Activated T-cell treated with anti-CD3 and anti-CD28 coated beads, Interleukin-2, amount 50 U/mL, for 24 hours (primary cell): ENCODE results near the gene UBE2E2.

ENCODE experiments used
- DNase-seq: peaks from one replicate; pipeline ENCODE4 v3.0.0-alpha.2; 2020
- H3K27ac Mint-ChIP-seq: 2 replicates; pipeline ENCODE4 v1.8.0; 2020; ENCODE audit warnings: mild to moderate bottlenecking, mixed read lengths
- H3K27me3 Mint-ChIP-seq: 2 replicates; pipeline ENCODE4 v1.8.0; 2020; ENCODE audit warnings: mixed read lengths
- H3K36me3 Mint-ChIP-seq: 2 replicates; pipeline ENCODE4 v1.8.0; 2020; ENCODE audit warnings: low read depth, mixed read lengths
- H3K4me1 Mint-ChIP-seq: 2 replicates; pipeline ENCODE4 v1.8.0; 2020; ENCODE audit warnings: low read depth, mixed read lengths
- H3K4me3 Mint-ChIP-seq: 2 replicates; pipeline ENCODE4 v1.8.0; 2020; ENCODE audit warnings: mild to moderate bottlenecking, moderate library complexity, mixed read lengths
- H3K9me3 Mint-ChIP-seq: 2 replicates; pipeline ENCODE4 v1.8.0; 2020; ENCODE audit warnings: mixed read lengths

UBE2E2 gene

DNA sequence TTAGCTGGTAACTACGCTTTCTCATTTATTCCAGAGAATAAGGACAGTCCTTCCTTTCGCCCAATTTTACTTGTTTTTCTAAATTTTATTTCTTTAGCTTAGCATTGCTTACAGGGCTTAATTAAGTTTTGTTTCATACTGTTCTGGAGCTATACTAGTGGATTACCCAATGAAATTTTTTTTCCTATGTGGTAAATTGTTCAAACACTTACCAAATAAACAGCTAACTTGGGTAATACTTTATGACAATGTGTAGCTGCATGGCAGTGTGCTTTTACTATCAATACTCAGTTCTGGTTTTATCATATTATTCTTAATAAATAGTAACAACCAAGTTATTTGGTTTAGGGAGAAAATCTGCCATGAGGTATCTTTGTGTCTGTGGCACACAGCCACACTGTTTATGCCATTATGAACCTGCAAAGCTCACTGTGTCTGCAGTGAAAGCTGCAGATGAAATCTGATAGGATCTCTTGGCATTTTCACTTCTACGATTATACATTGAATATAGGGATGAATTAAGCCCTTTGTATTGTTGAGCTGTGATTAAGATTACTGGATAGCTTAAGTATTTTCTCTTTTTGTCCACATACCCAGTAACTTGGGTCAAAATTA lies 37.2 kb downstream of the UBE2E2 start:
- no peak for DNase-seq
- no peaks in the 10 kb centered on the region for H3K27me3 Mint-ChIP-seq
- peaks cover 19% of the 10 kb centered on the region for H3K4me1 Mint-ChIP-seq
- H3K4me3 Mint-ChIP-seq = no peak overlapping the region
- H3K36me3 Mint-ChIP-seq = no peaks in the 10 kb centered on the region
- H3K27ac Mint-ChIP-seq = no peak overlapping the region
- H3K9me3 Mint-ChIP-seq = no peaks in the 10 kb centered on the region

DNA sequence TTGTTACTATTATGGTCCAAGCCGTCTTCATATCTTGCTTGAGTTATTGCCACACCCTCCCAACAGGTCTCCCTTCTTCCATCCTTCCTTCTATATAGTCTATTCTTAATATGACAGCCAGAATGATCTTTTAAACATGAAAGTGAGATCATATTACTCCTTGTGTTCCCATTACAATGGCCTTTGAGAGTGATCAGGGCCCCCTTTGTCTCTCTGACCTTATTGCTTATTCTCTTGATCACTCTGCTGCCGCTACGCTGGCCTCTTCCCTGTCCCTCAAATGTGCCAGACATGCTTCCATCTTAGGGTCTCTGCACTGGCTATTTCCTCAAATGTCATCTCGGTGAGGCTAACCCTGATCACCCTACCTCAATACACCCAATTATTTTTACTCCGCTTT lies 38.1 kb downstream of the UBE2E2 start:
- Mint-ChIP-seq H3K27me3 (no peaks in the 10 kb centered on the region), H3K4me1 (peaks cover 12% of the 10 kb centered on the region), H3K9me3 (no peaks in the 10 kb centered on the region), H3K27ac (no peak overlapping the region), H3K4me3 (no peak overlapping the region), H3K36me3 (no peaks in the 10 kb centered on the region)
- DNase-seq = no peak

DNA sequence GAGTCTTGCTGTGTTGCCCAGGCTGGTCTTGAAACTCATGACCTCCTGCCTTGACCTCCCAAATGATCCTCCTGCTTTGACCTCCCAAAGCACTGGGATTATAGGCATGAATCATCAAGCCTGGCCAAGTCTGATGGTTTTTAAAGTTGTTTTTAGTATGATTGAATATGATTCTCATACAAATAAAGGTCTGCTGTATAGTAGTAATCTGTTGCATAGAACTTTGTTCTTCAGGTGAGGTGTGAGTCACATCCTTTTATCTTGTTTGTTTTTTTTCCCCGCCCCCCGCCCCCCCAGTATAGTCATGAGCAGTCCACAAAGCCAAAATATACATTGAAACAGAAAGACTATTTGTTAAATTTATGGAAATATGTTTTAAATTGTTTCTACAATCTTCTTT lies 39.0 kb downstream of the UBE2E2 start:
- no peaks in the 10 kb centered on the region for H3K27me3 Mint-ChIP-seq
- H3K4me3 Mint-ChIP-seq = no peak overlapping the region
- H3K27ac Mint-ChIP-seq = no peak overlapping the region

DNA sequence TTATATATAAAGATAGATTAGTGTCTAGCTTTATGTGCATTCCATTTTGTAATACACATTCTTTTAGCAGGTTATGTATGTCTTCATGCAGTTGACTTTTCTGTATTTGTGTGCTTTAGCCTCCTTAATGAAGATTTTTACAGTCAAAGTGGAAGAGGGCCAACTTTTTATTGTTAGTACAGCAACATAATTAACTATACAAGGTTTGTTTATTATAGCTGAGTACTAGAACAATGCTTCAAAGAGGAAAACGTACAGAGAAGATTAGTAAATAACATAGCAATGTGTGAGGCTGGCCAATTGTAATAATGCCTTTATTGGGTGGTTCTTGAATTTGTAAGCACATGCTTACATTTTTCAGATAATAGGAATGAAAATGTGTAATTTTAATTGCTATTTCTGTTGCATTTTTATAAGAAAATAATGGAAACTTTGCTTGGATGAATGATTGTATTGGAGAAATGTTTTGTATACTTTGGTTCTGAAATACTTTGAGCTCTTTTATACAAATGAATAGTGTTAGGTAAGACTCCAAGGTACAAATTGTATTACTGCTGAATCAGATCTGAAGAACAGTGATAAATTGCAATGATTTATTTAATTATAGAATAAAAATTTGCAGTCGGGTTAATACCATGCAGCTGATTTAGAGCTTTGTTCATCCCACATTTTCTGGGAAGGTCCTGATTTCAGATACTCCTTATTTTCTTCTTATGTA lies 41.4 kb downstream of the UBE2E2 start:
- Mint-ChIP-seq H3K36me3 (no peaks in the 10 kb centered on the region), H3K4me1 (peaks cover 12% of the 10 kb centered on the region)
- no peak for DNase-seq

More for the DNA sequence above, 39.0 kb downstream of the UBE2E2 start:
- Mint-ChIP-seq H3K4me1 (peaks cover 8% of the 10 kb centered on the region), H3K36me3 (no peaks in the 10 kb centered on the region), H3K9me3 (no peaks in the 10 kb centered on the region)
- no peak for DNase-seq

DNA sequence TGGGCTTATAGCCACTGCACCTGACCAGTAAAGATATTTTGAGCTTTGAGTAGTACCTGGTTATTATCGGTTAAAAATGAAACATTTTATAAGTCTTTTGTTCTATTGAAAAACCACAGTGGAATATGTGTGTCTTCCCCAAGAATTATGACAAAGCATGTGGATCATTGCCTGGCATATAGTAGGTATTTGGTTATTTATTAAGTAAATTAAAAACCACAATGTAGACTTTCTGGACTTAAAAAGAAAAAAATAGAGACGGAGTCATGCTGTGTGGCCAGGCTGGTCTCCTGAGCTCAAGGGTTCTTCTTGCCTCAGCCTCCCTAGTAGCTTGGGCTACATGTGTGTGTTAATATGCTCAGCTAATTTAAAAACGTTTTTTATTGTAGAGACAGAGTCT lies 43.5 kb downstream of the UBE2E2 start:
- no peak for DNase-seq
- peaks cover 25% of the 10 kb centered on the region for H3K4me1 Mint-ChIP-seq
- no peaks in the 10 kb centered on the region for H3K36me3 Mint-ChIP-seq
- H3K9me3 Mint-ChIP-seq = no peaks in the 10 kb centered on the region
- no peak overlapping the region for H3K27ac Mint-ChIP-seq
- H3K4me3 Mint-ChIP-seq = no peak overlapping the region
- no peaks in the 10 kb centered on the region for H3K27me3 Mint-ChIP-seq

More for the DNA sequence above, 41.4 kb downstream of the UBE2E2 start:
- Mint-ChIP-seq H3K27me3 (no peaks in the 10 kb centered on the region), H3K4me3 (no peak overlapping the region), H3K9me3 (no peaks in the 10 kb centered on the region), H3K27ac (no peak overlapping the region)

DNA sequence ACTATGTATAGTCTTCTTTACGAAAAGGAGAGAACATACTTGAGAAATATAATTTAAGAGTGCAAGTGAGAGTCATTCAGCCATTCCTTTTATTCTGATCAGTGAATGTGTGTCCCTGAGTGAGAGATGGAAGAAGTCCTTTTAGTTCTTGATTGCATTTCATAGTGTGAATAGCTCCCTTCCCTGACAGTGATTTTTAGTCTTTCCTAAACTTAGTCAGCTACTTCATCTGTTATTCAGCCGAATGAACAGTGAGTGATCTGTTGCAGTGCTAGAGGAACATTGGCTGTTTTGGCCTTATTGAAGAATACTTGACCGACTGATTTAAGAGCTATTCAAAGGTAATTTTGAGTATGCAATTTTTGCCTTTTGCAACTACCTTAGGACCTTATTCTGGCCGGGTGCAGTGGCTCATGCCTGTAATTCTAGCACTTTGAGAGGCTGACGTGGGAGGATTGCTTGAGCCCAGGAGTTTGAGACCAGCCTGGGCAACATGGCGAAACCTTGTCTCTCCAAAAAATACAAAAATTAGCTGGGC lies 45.5 kb downstream of the UBE2E2 start:
- H3K36me3 Mint-ChIP-seq = no peaks in the 10 kb centered on the region
- H3K27ac Mint-ChIP-seq = no peak overlapping the region
- no peaks in the 10 kb centered on the region for H3K27me3 Mint-ChIP-seq
- H3K4me3 Mint-ChIP-seq = no peak overlapping the region
- no peak for DNase-seq
- peaks cover 30% of the 10 kb centered on the region for H3K4me1 Mint-ChIP-seq
- H3K9me3 Mint-ChIP-seq = no peaks in the 10 kb centered on the region

DNA sequence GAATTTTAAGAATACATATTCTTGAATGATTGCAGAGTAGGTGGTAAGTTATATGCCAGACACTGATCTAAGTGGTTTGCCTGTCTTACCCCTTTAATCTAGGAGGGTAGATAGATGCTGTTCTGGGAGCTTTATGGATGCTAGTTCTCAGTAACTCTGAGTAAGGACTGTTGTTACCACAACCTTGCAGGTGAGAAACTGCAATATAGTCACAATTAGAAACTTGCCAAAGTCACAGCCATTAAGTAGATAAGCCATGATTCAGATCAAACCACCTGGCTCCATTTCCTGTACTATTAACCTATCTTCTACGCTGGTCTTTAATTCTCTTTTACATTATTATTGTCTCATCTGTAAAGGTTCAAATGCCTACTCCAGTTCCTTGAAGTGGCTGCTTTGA lies 46.8 kb downstream of the UBE2E2 start:
- Mint-ChIP-seq H3K9me3 (no peaks in the 10 kb centered on the region), H3K36me3 (no peaks in the 10 kb centered on the region), H3K27ac (no peak overlapping the region), H3K4me1 (peaks cover 30% of the 10 kb centered on the region), H3K4me3 (no peak overlapping the region), H3K27me3 (no peaks in the 10 kb centered on the region)
- DNase-seq = no peak

DNA sequence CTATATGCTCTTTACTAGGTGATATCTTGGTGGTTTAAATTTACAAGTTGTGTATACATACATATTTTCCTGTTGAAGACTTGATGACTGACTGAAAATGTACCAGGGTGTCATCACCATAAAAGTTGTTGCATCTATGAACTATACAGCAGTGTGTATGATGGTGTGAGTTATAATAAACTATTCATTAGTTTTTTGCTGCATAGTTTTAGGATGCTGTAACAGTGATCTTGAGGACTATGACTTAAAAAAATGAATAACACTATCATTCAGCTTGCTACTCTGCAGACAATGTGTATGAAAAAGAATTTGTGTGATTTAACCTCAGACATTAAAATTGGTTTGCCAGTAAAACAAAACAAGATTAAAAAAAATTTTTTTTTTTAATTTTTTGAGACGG lies 49.0 kb downstream of the UBE2E2 start:
- no peaks in the 10 kb centered on the region for H3K27me3 Mint-ChIP-seq
- H3K36me3 Mint-ChIP-seq = no peaks in the 10 kb centered on the region
- H3K4me3 Mint-ChIP-seq = no peak overlapping the region
- H3K27ac Mint-ChIP-seq = no peak overlapping the region
- H3K4me1 Mint-ChIP-seq = peaks cover 33% of the 10 kb centered on the region
- no peaks in the 10 kb centered on the region for H3K9me3 Mint-ChIP-seq
- DNase-seq = no peak

DNA sequence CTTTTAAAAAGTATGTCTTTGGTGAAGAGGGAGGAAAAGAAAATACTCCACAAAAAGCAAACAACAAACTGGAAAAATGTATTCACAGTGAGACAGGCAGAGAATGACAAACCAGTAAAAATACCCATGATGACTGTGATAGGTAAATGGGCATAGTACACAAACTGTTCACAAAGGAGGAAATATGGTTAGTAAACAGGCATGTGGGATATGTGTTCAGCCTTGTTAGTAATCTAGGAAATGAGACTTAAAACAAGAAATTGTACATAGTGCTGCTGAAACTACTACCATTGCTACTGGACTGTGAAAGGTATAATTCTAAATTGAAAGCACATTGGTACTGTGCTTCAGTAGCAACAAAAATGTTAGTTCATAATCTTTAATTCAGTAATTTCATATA lies 50.1 kb downstream of the UBE2E2 start:
- Mint-ChIP-seq H3K27me3 (no peaks in the 10 kb centered on the region), H3K4me3 (no peak overlapping the region), H3K27ac (no peak overlapping the region), H3K36me3 (no peaks in the 10 kb centered on the region), H3K4me1 (peaks cover 29% of the 10 kb centered on the region), H3K9me3 (peaks cover 4% of the 10 kb centered on the region)
- no peak for DNase-seq

DNA sequence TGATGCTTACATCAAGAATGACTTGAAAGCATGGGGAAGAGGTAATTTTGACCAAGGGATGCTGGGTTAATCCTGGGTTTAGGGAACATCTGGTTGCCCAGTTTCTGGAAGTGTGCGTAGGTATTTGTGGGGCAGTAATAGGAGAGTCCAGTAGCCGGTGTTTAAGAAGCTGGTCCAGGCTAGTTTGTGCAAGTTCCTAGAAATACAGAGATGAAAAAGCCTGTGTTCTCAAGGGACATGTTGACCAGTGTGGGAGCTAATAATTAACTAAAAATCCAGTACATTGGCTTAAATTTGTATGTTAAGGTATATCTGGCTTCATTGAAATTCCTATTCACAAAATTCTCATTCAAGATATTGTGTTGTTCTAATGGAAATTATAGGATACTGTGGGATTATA lies 51.2 kb downstream of the UBE2E2 start:
- H3K36me3 Mint-ChIP-seq = no peaks in the 10 kb centered on the region
- no peak overlapping the region for H3K4me3 Mint-ChIP-seq
- H3K27ac Mint-ChIP-seq = no peak overlapping the region
- DNase-seq = no peak
- no peaks in the 10 kb centered on the region for H3K27me3 Mint-ChIP-seq
- H3K9me3 Mint-ChIP-seq = peaks cover 4% of the 10 kb centered on the region
- peaks cover 29% of the 10 kb centered on the region for H3K4me1 Mint-ChIP-seq

DNA sequence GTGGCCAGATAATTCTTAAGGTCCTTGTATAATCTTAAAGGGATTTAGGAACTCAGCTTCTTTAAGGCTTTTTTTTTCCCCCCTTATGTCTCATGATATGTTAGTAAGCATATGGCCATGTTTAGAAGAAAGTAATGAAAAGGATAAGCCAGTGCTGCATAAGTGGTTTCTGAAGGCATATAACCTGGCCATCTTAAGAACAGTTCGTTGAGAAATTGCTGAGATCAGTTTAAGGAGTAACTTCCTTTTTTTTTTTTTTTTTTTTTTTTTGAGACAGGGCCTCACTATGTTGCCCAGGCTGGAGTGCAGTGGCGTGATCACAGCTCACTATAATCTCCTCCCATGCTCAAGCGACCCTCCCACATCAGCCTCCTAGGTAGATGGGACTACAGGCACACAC lies 51.7 kb downstream of the UBE2E2 start:
- Mint-ChIP-seq H3K4me1 (peaks cover 27% of the 10 kb centered on the region), H3K4me3 (no peak overlapping the region), H3K27ac (no peak overlapping the region), H3K36me3 (no peaks in the 10 kb centered on the region), H3K27me3 (no peaks in the 10 kb centered on the region), H3K9me3 (peaks cover 4% of the 10 kb centered on the region)
- DNase-seq = no peak

DNA sequence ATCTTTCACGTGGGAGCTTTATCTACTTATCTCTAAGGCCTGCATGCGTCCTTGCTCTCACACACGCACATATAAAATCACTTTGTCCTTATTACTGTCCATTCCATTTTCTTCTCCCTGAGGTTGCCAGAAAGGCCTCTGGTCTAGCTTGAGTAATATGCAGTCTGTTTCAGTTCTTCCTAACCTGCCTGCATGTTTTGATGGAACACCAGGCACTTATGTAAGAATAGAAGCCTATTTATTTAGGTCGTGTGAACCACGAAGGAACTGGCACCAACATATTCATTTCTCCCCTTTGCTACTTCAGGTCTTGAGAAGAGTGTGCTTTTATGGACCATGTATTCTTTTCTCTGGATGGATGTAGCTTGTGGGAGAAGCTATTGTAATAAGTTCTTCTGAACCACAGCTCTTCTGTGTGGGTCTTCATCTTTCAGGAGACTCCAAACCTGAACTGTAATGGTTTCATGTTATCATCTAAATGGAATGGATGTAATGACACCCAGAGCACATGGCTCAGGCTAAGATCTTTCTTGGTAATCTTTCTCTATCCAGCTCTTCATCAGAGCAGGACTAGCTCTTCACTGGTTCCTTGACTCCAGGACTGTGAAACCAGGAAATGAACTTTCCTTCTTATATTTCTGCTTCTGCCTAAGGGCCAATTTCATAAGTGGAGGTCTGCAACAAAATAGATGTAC lies 53.8 kb downstream of the UBE2E2 start:
- Mint-ChIP-seq H3K36me3 (no peaks in the 10 kb centered on the region), H3K4me3 (no peak overlapping the region), H3K27ac (no peak overlapping the region), H3K27me3 (no peaks in the 10 kb centered on the region), H3K9me3 (peaks cover 8% of the 10 kb centered on the region), H3K4me1 (peaks cover 11% of the 10 kb centered on the region)
- no peak for DNase-seq

DNA sequence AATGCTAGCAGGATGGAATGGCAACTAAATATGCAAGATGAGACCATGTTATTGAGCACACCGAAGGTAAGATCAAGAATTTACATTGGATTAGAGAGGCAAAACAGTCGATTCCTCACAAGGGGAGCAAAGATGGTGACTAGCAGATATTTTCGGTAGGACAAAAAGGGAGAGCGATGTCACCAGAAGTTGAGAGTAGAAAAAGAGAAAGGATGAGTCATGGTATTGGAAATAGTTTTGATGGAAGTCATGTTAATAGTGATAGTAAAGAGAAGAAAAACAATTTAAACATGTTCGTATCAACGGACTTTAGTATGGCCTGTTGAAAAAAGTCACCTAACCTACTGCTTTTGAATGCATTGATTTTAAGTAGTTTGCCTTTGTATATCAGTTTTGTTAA lies 55.0 kb downstream of the UBE2E2 start:
- no peak for DNase-seq
- Mint-ChIP-seq H3K27ac (no peak overlapping the region), H3K9me3 (peaks cover 11% of the 10 kb centered on the region), H3K4me1 (peaks cover 8% of the 10 kb centered on the region), H3K36me3 (no peaks in the 10 kb centered on the region), H3K27me3 (no peaks in the 10 kb centered on the region), H3K4me3 (no peak overlapping the region)

DNA sequence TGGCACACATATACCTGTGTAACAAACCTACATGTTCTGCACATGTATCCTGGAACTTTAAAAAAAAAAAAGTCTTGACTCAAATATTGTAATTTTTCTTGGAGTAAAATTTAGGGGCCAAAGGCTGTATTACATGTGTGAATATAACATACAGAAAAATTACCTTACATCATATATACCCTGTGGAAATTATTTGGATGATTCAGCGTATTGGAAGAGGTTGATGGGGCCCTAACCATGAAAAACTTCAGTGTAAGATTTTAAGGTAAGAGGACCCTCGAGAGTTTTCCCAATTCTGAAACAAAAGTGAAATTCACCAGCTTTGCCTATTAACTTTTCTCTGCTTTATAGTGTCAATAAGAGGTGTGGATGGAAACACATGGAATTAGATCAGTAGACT lies 56.4 kb downstream of the UBE2E2 start:
- H3K4me3 Mint-ChIP-seq = no peak overlapping the region
- DNase-seq = no peak
- no peak overlapping the region for H3K27ac Mint-ChIP-seq
- peaks cover 3% of the 10 kb centered on the region for H3K4me1 Mint-ChIP-seq
- H3K9me3 Mint-ChIP-seq = peaks cover 11% of the 10 kb centered on the region
- H3K36me3 Mint-ChIP-seq = no peaks in the 10 kb centered on the region
- no peaks in the 10 kb centered on the region for H3K27me3 Mint-ChIP-seq

DNA sequence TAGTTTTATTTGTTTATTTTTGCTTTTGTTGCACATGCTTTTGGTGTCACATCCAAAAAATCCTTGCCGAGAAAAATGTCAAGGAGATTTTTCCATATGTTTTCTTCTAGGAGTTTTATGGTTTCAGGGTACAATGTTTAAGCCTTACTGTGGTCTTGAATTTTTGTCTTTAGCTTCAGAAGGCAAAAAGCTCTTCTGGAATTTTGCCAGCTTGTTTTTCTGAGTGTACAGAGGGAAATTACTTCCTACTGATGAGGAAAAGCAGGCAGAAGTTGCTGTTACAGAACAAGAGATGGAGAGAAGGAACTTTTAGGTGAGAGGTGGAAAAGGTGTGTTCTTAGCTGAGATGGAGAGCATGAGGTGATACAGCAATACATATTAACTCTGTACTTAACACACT lies 59.6 kb downstream of the UBE2E2 start:
- no peak for DNase-seq

More for the DNA sequence above, 59.6 kb downstream of the UBE2E2 start:
- peaks cover 3% of the 10 kb centered on the region for H3K36me3 Mint-ChIP-seq
- H3K27me3 Mint-ChIP-seq = no peaks in the 10 kb centered on the region
- H3K9me3 Mint-ChIP-seq = peaks cover 11% of the 10 kb centered on the region
- no peak overlapping the region for H3K27ac Mint-ChIP-seq
- H3K4me1 Mint-ChIP-seq = no peaks in the 10 kb centered on the region
- no peak overlapping the region for H3K4me3 Mint-ChIP-seq
